HEK293 (cell line): ENCODE measurements around the gene SH3GLB1.

Experiments
- CTCF ChIA-PET: fragments of 350-600 bp; formaldehyde crosslinking; extraction: SDS; loops from one replicate; lab custom pipeline; 2021; ENCODE audit warnings: antibody characterized with exemption; lab: Yijun Ruan, JAX
- POLR2A ChIA-PET: fragments of 300-600 bp; formaldehyde crosslinking; extraction: SDS; loops from one replicate; lab custom pipeline; 2020; ENCODE audit warnings: antibody characterized with exemption, inconsistent platforms; lab: Yijun Ruan, JAX
- H3K27ac ChIP-seq: fragments of 200-500 bp; sonication (Bioruptor generic); 2 replicates; pipeline ENCODE4 v1.5.1; 2014; ENCODE audit warnings: low read depth, low read length, control low read depth, inconsistent platforms; ENCODE audit errors: extremely low read depth
- H3K36me3 ChIP-seq, 2 experiments: fragments of 200-500 bp in 1 of 2; sonication (Bioruptor generic) in 1 of 2; 1 replicate in 1 of 2; 2 replicates in 1 of 2; pipeline ENCODE4 v1.5.1; 2014 to 2017; ENCODE audit warnings: inconsistent platforms in 2 of 2, low read length in 2 of 2; ENCODE audit not compliant: control insufficient read depth in 2 of 2, insufficient read depth in 1 of 2
- H3K4me1 ChIP-seq: fragments of 200-500 bp; sonication (Bioruptor generic); 2 replicates; pipeline ENCODE4 v1.5.1; 2014; ENCODE audit warnings: mild to moderate bottlenecking, low read length, inconsistent platforms; ENCODE audit not compliant: control insufficient read depth, insufficient read depth
- H3K4me3 ChIP-seq: 2 replicates; pipeline ENCODE4 v1.5.1; 2011; ENCODE audit warnings: low read depth, mild to moderate bottlenecking, control low read depth, low read length, moderate library complexity
- H3K9me3 ChIP-seq: fragments of 200-500 bp; sonication (Bioruptor generic); 2 replicates; pipeline ENCODE4 v1.5.1; 2014; ENCODE audit warnings: low read depth, low read length, inconsistent platforms; ENCODE audit not compliant: control insufficient read depth, insufficient read depth
- KLF16 ChIP-seq: fragments of 450-650 bp; formaldehyde crosslinking; IDR thresholded peaks from 2 replicates; pipeline ENCODE4 v1.5.1; 2017; ENCODE audit warnings: missing biosample characterization, missing genetic modification characterization
- KLF8 ChIP-seq: fragments of 450-650 bp; formaldehyde crosslinking; IDR thresholded peaks from 2 replicates; pipeline ENCODE4 v1.5.1; 2016; ENCODE audit warnings: missing biosample characterization, missing genetic modification characterization
- OSR2 ChIP-seq: fragments of 450-650 bp; formaldehyde crosslinking; IDR thresholded peaks from 2 replicates; pipeline ENCODE4 v1.5.1; 2016; ENCODE audit warnings: missing biosample characterization, missing genetic modification characterization
- WT1 ChIP-seq: fragments of 450-650 bp; formaldehyde crosslinking; IDR thresholded peaks from 2 replicates; pipeline ENCODE4 v1.5.1; 2016; ENCODE audit warnings: missing biosample characterization, missing genetic modification characterization
- ZBTB10 ChIP-seq: fragments of 450-650 bp; formaldehyde crosslinking; IDR thresholded peaks from 2 replicates; pipeline ENCODE4 v1.5.1; 2016; ENCODE audit warnings: missing biosample characterization, missing genetic modification characterization
- ZBTB20 ChIP-seq: fragments of 450-650 bp; formaldehyde crosslinking; IDR thresholded peaks from 2 replicates; pipeline ENCODE4 v1.5.1; 2016; ENCODE audit warnings: missing biosample characterization, missing genetic modification characterization
- ZBTB21 ChIP-seq: fragments of 450-650 bp; formaldehyde crosslinking; IDR thresholded peaks from 2 replicates; pipeline ENCODE4 v1.5.1; 2017; ENCODE audit warnings: missing biosample characterization, missing genetic modification characterization
- ZNF133 ChIP-seq: fragments of 450-650 bp; formaldehyde crosslinking; IDR thresholded peaks from 2 replicates; pipeline ENCODE4 v1.5.1; 2016; ENCODE audit warnings: missing biosample characterization, missing genetic modification characterization
- ZNF221 ChIP-seq: fragments of 450-650 bp; formaldehyde crosslinking; IDR thresholded peaks from 2 replicates; pipeline ENCODE4 v1.5.1; 2017; ENCODE audit warnings: missing biosample characterization, missing genetic modification characterization, borderline replicate concordance
- ZNF266 ChIP-seq: fragments of 450-650 bp; formaldehyde crosslinking; IDR thresholded peaks from 2 replicates; pipeline ENCODE4 v1.5.1; 2016; ENCODE audit warnings: missing biosample characterization, missing genetic modification characterization, low read depth
- ZNF280D ChIP-seq: fragments of 450-650 bp; formaldehyde crosslinking; IDR thresholded peaks from 2 replicates; pipeline ENCODE4 v1.5.1; 2016; ENCODE audit warnings: missing biosample characterization, missing genetic modification characterization
- ZNF302 ChIP-seq: fragments of 450-650 bp; formaldehyde crosslinking; IDR thresholded peaks from 2 replicates; pipeline ENCODE4 v1.5.1; 2016; ENCODE audit warnings: missing biosample characterization, missing genetic modification characterization, low read depth
- ZNF362 ChIP-seq: fragments of 450-650 bp; formaldehyde crosslinking; IDR thresholded peaks from 2 replicates; pipeline ENCODE4 v1.5.1; 2016; ENCODE audit warnings: missing biosample characterization, missing genetic modification characterization
- ZNF416 ChIP-seq: fragments of 450-650 bp; formaldehyde crosslinking; IDR thresholded peaks from 2 replicates; pipeline ENCODE4 v1.5.1; 2016; ENCODE audit warnings: missing biosample characterization, missing genetic modification characterization
- ZNF433 ChIP-seq: fragments of 450-650 bp; formaldehyde crosslinking; IDR thresholded peaks from 2 replicates; pipeline ENCODE4 v1.5.1; 2016; ENCODE audit warnings: missing biosample characterization, missing genetic modification characterization, low read depth
- ZNF449 ChIP-seq: fragments of 450-650 bp; formaldehyde crosslinking; IDR thresholded peaks from 2 replicates; pipeline ENCODE4 v1.5.1; 2017; ENCODE audit warnings: missing biosample characterization, mild to moderate bottlenecking, missing genetic modification characterization, moderate library complexity
- ZNF514 ChIP-seq: fragments of 450-650 bp; formaldehyde crosslinking; IDR thresholded peaks from 2 replicates; pipeline ENCODE4 v1.5.1; 2016; ENCODE audit warnings: missing biosample characterization, missing genetic modification characterization
- ZNF585B ChIP-seq: fragments of 450-650 bp; formaldehyde crosslinking; IDR thresholded peaks from 2 replicates; pipeline ENCODE4 v1.5.1; 2016; ENCODE audit warnings: missing biosample characterization, missing genetic modification characterization
- ZNF610 ChIP-seq: fragments of 450-650 bp; formaldehyde crosslinking; IDR thresholded peaks from 2 replicates; pipeline ENCODE4 v1.5.1; 2016; ENCODE audit warnings: missing biosample characterization, missing genetic modification characterization, borderline replicate concordance
- ZNF639 ChIP-seq: fragments of 450-650 bp; formaldehyde crosslinking; IDR thresholded peaks from 2 replicates; pipeline ENCODE4 v1.5.1; 2016; ENCODE audit warnings: missing biosample characterization, missing genetic modification characterization
- ZNF747 ChIP-seq: fragments of 450-650 bp; formaldehyde crosslinking; IDR thresholded peaks from 2 replicates; pipeline ENCODE4 v1.5.1; 2016; ENCODE audit warnings: missing biosample characterization, missing genetic modification characterization
- ZNF768 ChIP-seq: fragments of 450-650 bp; formaldehyde crosslinking; IDR thresholded peaks from 2 replicates; pipeline ENCODE4 v1.5.1; 2018; ENCODE audit warnings: missing biosample characterization, mild to moderate bottlenecking, missing genetic modification characterization
- ZNF776 ChIP-seq: fragments of 450-650 bp; formaldehyde crosslinking; IDR thresholded peaks from 2 replicates; pipeline ENCODE4 v1.5.0; 2017; ENCODE audit warnings: missing biosample characterization, missing genetic modification characterization, borderline replicate concordance
- ZSCAN23 ChIP-seq: fragments of 450-650 bp; formaldehyde crosslinking; IDR thresholded peaks from 2 replicates; pipeline ENCODE4 v1.5.1; 2016; ENCODE audit warnings: missing biosample characterization, missing genetic modification characterization
- ZSCAN30 ChIP-seq: fragments of 450-650 bp; IDR thresholded peaks from 2 replicates; pipeline ENCODE4 v1.5.1; 2018; ENCODE audit warnings: missing biosample characterization, mild to moderate bottlenecking, missing genetic modification characterization, moderate library complexity
- ZSCAN4 ChIP-seq: fragments of 450-650 bp; formaldehyde crosslinking; IDR thresholded peaks from 2 replicates; pipeline ENCODE4 v1.5.1; 2017; ENCODE audit warnings: missing biosample characterization, missing genetic modification characterization

SH3GLB1 gene

GRCh38 chr1:86692641-86693040 is 11.7 kb upstream of the SH3GLB1 start:
- CTCF ChIA-PET: interaction anchor here (0.7 kb wide), 1 partner anchor 217 kb away, joined by 4 read pairs; no protein-coding TSS in a partner anchor

GRCh38 chr1:86695400-86695799 is 9.0 kb upstream of the SH3GLB1 start:
- POLR2A ChIA-PET: interaction anchor here (0.8 to 1.4 kb wide), 2 partner anchors 9 to 79 kb away, joined by 3 to 10 read pairs; partner anchors contain the start of gene SH3GLB1
- TF ChIP-seq ZNF514 (tag by site-specific recombination): no peak
- no peak for TF ChIP-seq ZBTB10 (tag by site-specific recombination)
- TF ChIP-seq ZSCAN4: no peak
- TF ChIP-seq ZNF747 (tag by site-specific recombination): no peak
- no peak for TF ChIP-seq ZNF639 (tag by site-specific recombination)
- TF ChIP-seq ZNF449 (tag by site-specific recombination): no peak
- no peak for TF ChIP-seq KLF16 (tag by site-specific recombination)
- TF ChIP-seq ZNF133 (tag by site-specific recombination): no peak
- no peak for TF ChIP-seq ZNF416
- no peak for TF ChIP-seq ZNF776 (tag by site-specific recombination)
- TF ChIP-seq ZNF768 (tag by site-specific recombination): no peak
- no peak for TF ChIP-seq ZNF221 (tag by site-specific recombination)
- no peak for TF ChIP-seq WT1 (tag by site-specific recombination)

More at GRCh38 chr1:86692641-86693040, 11.7 kb upstream of the SH3GLB1 start:
- H3K36me3 ChIP-seq: no peaks in the 10 kb centered on the region
- TF ChIP-seq ZNF585B (tag by site-specific recombination) (no peak), ZNF302 (no peak), ZBTB20 (tag by site-specific recombination) (no peak), ZNF280D (tag by site-specific recombination) (no peak), ZSCAN30 (tag by site-specific recombination) (no peak), ZNF266 (tag by site-specific recombination) (no peak), ZNF610 (tag by site-specific recombination) (no peak), KLF8 (tag by site-specific recombination) (no peak), ZSCAN23 (tag by site-specific recombination) (no peak), ZBTB21 (tag by site-specific recombination) (no peak), ZNF433 (tag by site-specific recombination) (no peak), OSR2 (tag by site-specific recombination) (no peak), ZNF362 (no peak)
- TF ChIP-seq, all 188 proteins: peak for 0
- H3K27ac ChIP-seq: no peak overlapping the region
- H3K9me3 ChIP-seq: no peaks in the 10 kb centered on the region
- H3K4me1 ChIP-seq: peaks cover 5% of the 10 kb centered on the region; the same call in 1 of the 2 replicates
- H3K4me3 ChIP-seq: no peak overlapping the region
- POLR2A ChIA-PET: no interaction called here

More at GRCh38 chr1:86695400-86695799, 9.0 kb upstream of the SH3GLB1 start:
- Histone ChIP-seq H3K4me3 (no peak overlapping the region), H3K4me1 (peaks cover 5% of the 10 kb centered on the region; the same call in 1 of the 2 replicates), H3K36me3 (no peaks in the 10 kb centered on the region), H3K9me3 (no peaks in the 10 kb centered on the region), H3K27ac (no peak overlapping the region)
- CTCF ChIA-PET: interaction anchor here (1.1 to 1.7 kb wide), 3 partner anchors 9 to 196 kb away, joined by 3 to 10 read pairs (median 4); partner anchors contain the start of gene SH3GLB1
